Measurements from ENCODE around the gene SUSD2. TPM values are rescaled to one million over a fixed set of nuclear protein-coding genes. Genes with fewer than 3 reads are reported as not detected.
A peak's percentile ranks its signal among the peaks of the same experiment; 100 is the strongest.

The SUSD2 gene
- total RNA-seq, 2 experiments from 2014 or later = 0.38 to 0.54 TPM

DNA sequence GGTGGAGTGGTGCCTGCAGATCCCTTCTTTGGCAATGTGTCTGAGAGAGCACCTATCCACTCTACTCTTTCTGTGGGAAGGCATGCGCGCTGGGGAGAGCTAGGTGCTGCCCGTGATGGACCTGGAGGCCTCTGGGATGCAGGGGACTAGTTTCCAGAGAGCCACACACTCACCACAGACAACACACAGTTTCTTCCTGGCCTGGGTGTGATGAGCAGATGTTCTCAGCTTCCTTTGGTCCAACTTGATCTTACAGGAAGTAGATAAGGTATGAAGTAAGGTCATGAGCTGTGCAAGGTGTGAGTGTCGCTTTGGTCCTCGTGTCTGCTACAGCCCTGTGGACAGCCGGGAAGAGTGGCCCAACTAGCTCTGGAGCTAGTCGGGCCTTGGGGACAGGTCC, 27.3 kb upstream of the SUSD2 start:
- Histone ChIP-seq H3K9me3 (ENCODE audit: low read length) (no peaks in the 10 kb centered on the region), H3K36me3 (ENCODE audit: insufficient read depth, low read length) (no peaks in the 10 kb centered on the region), H3K4me1 (ENCODE audit: insufficient read depth, low read length, poor library complexity, severe bottlenecking) (peaks cover 41% of the 10 kb centered on the region), H3K79me2 (ENCODE audit: insufficient read depth, low read depth, low read length) (no peaks in the 10 kb centered on the region), H3K4me2 (ENCODE audit: low read length) (peak overlapping the region; percentile 38), H2AFZ (ENCODE audit: low read length) (no peak overlapping the region), H4K20me1 (ENCODE audit: insufficient read depth, low read length) (no peaks in the 10 kb centered on the region), H3K27ac (ENCODE audit: low read depth, low read length, poor library complexity, severe bottlenecking) (peak overlapping the region; percentile 54), H3K4me3 (ENCODE audit: low read depth, low read length, poor library complexity, severe bottlenecking) (no peak overlapping the region), H3K9me2 (ENCODE audit: insufficient read depth, low read length) (no peaks in the 10 kb centered on the region)
- no TSS peak for BruUV-seq (replicated peaks)
- intact Hi-C loops (cut with micrococcal nuclease; ENCODE audit: unreplicated experiment) = loop anchor here (10.0 kb wide), 2 partner anchors 89 to 299 kb away; partner anchors contain the start of gene SLC2A11
- no peak for TF ChIP-seq EZH2phosphoT487 (IDR thresholded peaks at IDR 0.05; ENCODE audit: borderline replicate concordance, low read depth, low read length)
- TF ChIP-seq, protein P1, sequence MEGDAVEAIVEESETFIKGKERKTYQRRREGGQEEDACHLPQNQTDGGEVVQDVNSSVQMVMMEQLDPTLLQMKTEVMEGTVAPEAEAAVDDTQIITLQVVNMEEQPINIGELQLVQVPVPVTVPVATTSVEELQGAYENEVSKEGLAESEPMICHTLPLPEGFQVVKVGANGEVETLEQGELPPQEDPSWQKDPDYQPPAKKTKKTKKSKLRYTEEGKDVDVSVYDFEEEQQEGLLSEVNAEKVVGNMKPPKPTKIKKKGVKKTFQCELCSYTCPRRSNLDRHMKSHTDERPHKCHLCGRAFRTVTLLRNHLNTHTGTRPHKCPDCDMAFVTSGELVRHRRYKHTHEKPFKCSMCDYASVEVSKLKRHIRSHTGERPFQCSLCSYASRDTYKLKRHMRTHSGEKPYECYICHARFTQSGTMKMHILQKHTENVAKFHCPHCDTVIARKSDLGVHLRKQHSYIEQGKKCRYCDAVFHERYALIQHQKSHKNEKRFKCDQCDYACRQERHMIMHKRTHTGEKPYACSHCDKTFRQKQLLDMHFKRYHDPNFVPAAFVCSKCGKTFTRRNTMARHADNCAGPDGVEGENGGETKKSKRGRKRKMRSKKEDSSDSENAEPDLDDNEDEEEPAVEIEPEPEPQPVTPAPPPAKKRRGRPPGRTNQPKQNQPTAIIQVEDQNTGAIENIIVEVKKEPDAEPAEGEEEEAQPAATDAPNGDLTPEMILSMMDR (conservative IDR thresholded peaks at IDR 0.05; ENCODE audit: low read length) = no peak
- POLR2A ChIA-PET = interaction anchor here (0.7 kb wide), 1 partner anchor 86 kb away, joined by 3 read pairs; no protein-coding TSS in a partner anchor
- peak; percentile 45 for DNase-seq (ENCODE audit: low spot score)
- CTCF ChIA-PET (ENCODE audit: unreplicated experiment) = interaction anchor here (0.5 to 0.8 kb wide), 3 partner anchors 71 to 260 kb away, joined by 3 to 5 read pairs (median 5); no protein-coding TSS in a partner anchor

- no TSS peak for BruUV-seq (replicated peaks)
- H2AFZ ChIP-seq (ENCODE audit: low read length) = no peak overlapping the region
- ChIA-PET POLR2A (no interaction called here), CTCF (ENCODE audit: unreplicated experiment) (interaction anchor here (0.6 to 0.8 kb wide), 2 partner anchors 70 to 261 kb away, joined by 5 read pairs; no protein-coding TSS in a partner anchor)
- peak overlapping the region; percentile 74 for H3K4me3 ChIP-seq (ENCODE audit: low read depth, low read length, poor library complexity, severe bottlenecking)
- H4K20me1 ChIP-seq (ENCODE audit: insufficient read depth, low read length) = no peaks in the 10 kb centered on the region
- no peak overlapping the region for H3K27ac ChIP-seq (ENCODE audit: low read depth, low read length, poor library complexity, severe bottlenecking)
- DNase-seq (ENCODE audit: low spot score) = no peak
- no peaks in the 10 kb centered on the region for H3K9me3 ChIP-seq (ENCODE audit: low read length)
- TF ChIP-seq, protein P1 (conservative IDR thresholded peaks at IDR 0.05; ENCODE audit: low read length) = no peak
- TF ChIP-seq EZH2phosphoT487 (IDR thresholded peaks at IDR 0.05; ENCODE audit: borderline replicate concordance, low read depth, low read length) = no peak
- H3K36me3 ChIP-seq (ENCODE audit: insufficient read depth, low read length) = no peaks in the 10 kb centered on the region
- H3K4me1 ChIP-seq (ENCODE audit: insufficient read depth, low read length, poor library complexity, severe bottlenecking) = peaks cover 41% of the 10 kb centered on the region
- H3K4me2 ChIP-seq (ENCODE audit: low read length) = peak overlapping the region; percentile 81; the same call in 1 of the 2 replicates
- no peaks in the 10 kb centered on the region for H3K9me2 ChIP-seq (ENCODE audit: insufficient read depth, low read length)
- no peaks in the 10 kb centered on the region for H3K79me2 ChIP-seq (ENCODE audit: insufficient read depth, low read depth, low read length)
- intact Hi-C loops (cut with micrococcal nuclease; ENCODE audit: unreplicated experiment) = loop anchor here (10.0 kb wide), 2 partner anchors 90 to 300 kb away; partner anchors contain the start of gene SLC2A11
Observed at GRCh38 chr22:24154826-24155225, 26.5 kb upstream of the SUSD2 start.

GRCh38 chr22:24155627-24156140, 25.6 kb upstream of the SUSD2 start:
- Histone ChIP-seq H2AFZ (ENCODE audit: low read length) (peak overlapping the region; percentile 35; the same call in 1 of the 2 replicates), H3K79me2 (ENCODE audit: insufficient read depth, low read depth, low read length) (no peaks in the 10 kb centered on the region), H3K36me3 (ENCODE audit: insufficient read depth, low read length) (no peaks in the 10 kb centered on the region), H3K9me3 (ENCODE audit: low read length) (no peaks in the 10 kb centered on the region), H3K4me2 (ENCODE audit: low read length) (peak overlapping the region; percentile 81), H4K20me1 (ENCODE audit: insufficient read depth, low read length) (no peaks in the 10 kb centered on the region), H3K4me1 (ENCODE audit: insufficient read depth, low read length, poor library complexity, severe bottlenecking) (peaks cover 41% of the 10 kb centered on the region), H3K9me2 (ENCODE audit: insufficient read depth, low read length) (no peaks in the 10 kb centered on the region), H3K4me3 (ENCODE audit: low read depth, low read length, poor library complexity, severe bottlenecking) (peak overlapping the region; percentile 74), H3K27ac (ENCODE audit: low read depth, low read length, poor library complexity, severe bottlenecking) (peak overlapping the region; percentile 81)
- POLR2A ChIA-PET = interaction anchor here (1.9 to 2.5 kb wide), 2 partner anchors 9 to 88 kb away, joined by 5 to 14 read pairs; no protein-coding TSS in a partner anchor
- CTCF ChIA-PET (ENCODE audit: unreplicated experiment) = interaction anchor here (0.6 to 1.0 kb wide), 2 partner anchors 19 to 555 kb away, joined by 3 read pairs; no protein-coding TSS in a partner anchor
- intact Hi-C loops (cut with micrococcal nuclease; ENCODE audit: unreplicated experiment) = loop anchor here (10.0 kb wide), 2 partner anchors 91 to 301 kb away; partner anchors contain the start of gene SLC2A11
- peak; percentile 68 for DNase-seq (ENCODE audit: low spot score)
- BruUV-seq (replicated peaks) = no TSS peak
- no peak for TF ChIP-seq EZH2phosphoT487 (IDR thresholded peaks at IDR 0.05; ENCODE audit: borderline replicate concordance, low read depth, low read length)
- TF ChIP-seq, protein P1 (conservative IDR thresholded peaks at IDR 0.05; ENCODE audit: low read length) = peak; percentile 85
